ENCODE results near the gene DNAH5. TPM values are rescaled to one million over a fixed set of nuclear protein-coding genes. Genes with fewer than 3 reads are reported as not detected.

DNAH5 gene
- total and polyA plus RNA-seq, 2 donors (not counting 3 experiments of a cell fraction or from before 2014, with no cell fraction given): 0.23 to 1.7 TPM

GRCh38 chr5:13676531-13676930 is 268.0 kb downstream of the DNAH5 start:
- Histone ChIP-seq H3K27me3 (ENCODE audit: control insufficient read depth in 2 of 2, insufficient read depth in 2 of 2, low read length in 2 of 2) (peaks cover 0 to 1% of the 10 kb centered on the region in 2 experiments), H3K79me2 (ENCODE audit: control insufficient read depth, insufficient read depth, low read length) (no peaks in the 10 kb centered on the region), H4K20me1 (replicated peaks; ENCODE audit: control insufficient read depth, extremely low read depth, insufficient read depth, low read length) (no peaks in the 10 kb centered on the region), H3K9me1 (replicated peaks; ENCODE audit: control insufficient read depth, extremely low read depth, insufficient read depth, low read length) (no peaks in the 10 kb centered on the region), H2AFZ (ENCODE audit: low read depth, low read length) (no peak overlapping the region), H3K4me2 (ENCODE audit: insufficient read depth, low read length) (no peak overlapping the region), H3K9ac (replicated peaks; ENCODE audit: extremely low read depth, insufficient read depth, low read length) (no peak overlapping the region), H3K27ac (ENCODE audit: insufficient read depth, low read depth, low read length) (no peak overlapping the region), H3K4me1 (ENCODE audit: control insufficient read depth, extremely low read depth, insufficient read depth, low read length) (no peaks in the 10 kb centered on the region), H3K4me3 (replicated peaks in 1 of 3; ENCODE audit: insufficient read depth in 1 of 3, low read depth in 1 of 3, low read length in 3 of 3) (no peak overlapping the region), H3K9me3 (replicated peaks; ENCODE audit: control insufficient read depth, insufficient read depth, low read length) (no peaks in the 10 kb centered on the region), H3K36me3 (ENCODE audit: control insufficient read depth in 2 of 2, extremely low read depth in 1 of 2, insufficient read depth in 2 of 2, low read length in 2 of 2) (no peaks in the 10 kb centered on the region)
- ChIA-PET POLR2A (no interaction called here), CTCF (no interaction called here)
- DNase-seq (ENCODE audit: low read depth, low spot score) (no peak), FAIRE-seq (no peak)
- dilution Hi-C loops (cut with MboI; ENCODE audit: extremely low pct_ligation_motif_present, low sequenced_read_pairs): no loop called here
- no TSS peak for BruUV-seq (replicated peaks)
- TF ChIP-seq POLR2A (IDR thresholded peaks at IDR 0.05; ENCODE audit: low read depth, low read length): no peak
- no peak for TF ChIP-seq EZH2 (IDR thresholded peaks at IDR 0.05; ENCODE audit: borderline replicate concordance, low read depth, low read length, severe bottlenecking)
- TF ChIP-seq, protein P1, sequence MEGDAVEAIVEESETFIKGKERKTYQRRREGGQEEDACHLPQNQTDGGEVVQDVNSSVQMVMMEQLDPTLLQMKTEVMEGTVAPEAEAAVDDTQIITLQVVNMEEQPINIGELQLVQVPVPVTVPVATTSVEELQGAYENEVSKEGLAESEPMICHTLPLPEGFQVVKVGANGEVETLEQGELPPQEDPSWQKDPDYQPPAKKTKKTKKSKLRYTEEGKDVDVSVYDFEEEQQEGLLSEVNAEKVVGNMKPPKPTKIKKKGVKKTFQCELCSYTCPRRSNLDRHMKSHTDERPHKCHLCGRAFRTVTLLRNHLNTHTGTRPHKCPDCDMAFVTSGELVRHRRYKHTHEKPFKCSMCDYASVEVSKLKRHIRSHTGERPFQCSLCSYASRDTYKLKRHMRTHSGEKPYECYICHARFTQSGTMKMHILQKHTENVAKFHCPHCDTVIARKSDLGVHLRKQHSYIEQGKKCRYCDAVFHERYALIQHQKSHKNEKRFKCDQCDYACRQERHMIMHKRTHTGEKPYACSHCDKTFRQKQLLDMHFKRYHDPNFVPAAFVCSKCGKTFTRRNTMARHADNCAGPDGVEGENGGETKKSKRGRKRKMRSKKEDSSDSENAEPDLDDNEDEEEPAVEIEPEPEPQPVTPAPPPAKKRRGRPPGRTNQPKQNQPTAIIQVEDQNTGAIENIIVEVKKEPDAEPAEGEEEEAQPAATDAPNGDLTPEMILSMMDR (IDR thresholded peaks at IDR 0.05; ENCODE audit: extremely low read depth in 1 of 2, insufficient read depth in 1 of 2, low read depth in 1 of 2, low read length in 2 of 2): no peak
- no peak for TF ChIP-seq MYC (IDR thresholded peaks at IDR 0.05; ENCODE audit: low read depth, low read length)
- no peak for TF ChIP-seq JUN (IDR thresholded peaks at IDR 0.05; ENCODE audit: borderline replicate concordance, insufficient read depth, insufficient read length, low read depth)
- TF ChIP-seq, protein P2, sequence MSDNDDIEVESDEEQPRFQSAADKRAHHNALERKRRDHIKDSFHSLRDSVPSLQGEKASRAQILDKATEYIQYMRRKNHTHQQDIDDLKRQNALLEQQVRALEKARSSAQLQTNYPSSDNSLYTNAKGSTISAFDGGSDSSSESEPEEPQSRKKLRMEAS (IDR thresholded peaks at IDR 0.05; ENCODE audit: insufficient read depth, insufficient read length): no peak
- TF ChIP-seq POLR2AphosphoS5 (IDR thresholded peaks at IDR 0.05; ENCODE audit: insufficient read depth, low read depth, low read length): no peak
- TF ChIP-seq FOS (IDR thresholded peaks at IDR 0.05; ENCODE audit: borderline replicate concordance, insufficient read depth, low read length): no peak
- no peak for TF ChIP-seq GATA2 (IDR thresholded peaks at IDR 0.05; ENCODE audit: insufficient read depth, insufficient read length, low read depth, low read length)
- intact Hi-C loops (cut with micrococcal nuclease): no loop called here

Measured in endothelial cell of umbilical vein (primary cell).